PC-3 (cell line): ENCODE results near the gene FLAD1.

Experiments used
- EZH2 ChIP-seq: fragments of 300-600 bp; sonication (generic); IDR thresholded peaks from one replicate; pipeline ENCODE4 v1.6.1; 2017; ENCODE audit warnings: antibody characterized with exemption, mild to moderate bottlenecking, low read length; ENCODE audit not compliant: unreplicated experiment
- EZH2phosphoT487 ChIP-seq: fragments of 300-600 bp; sonication (generic); IDR thresholded peaks from 2 replicates; pipeline ENCODE4 v1.6.1; 2018; ENCODE audit warnings: mild to moderate bottlenecking, antibody characterized with exemption, low read length, borderline replicate concordance
- TF ChIP-seq, protein P1 (sequence below): fragments of 300-600 bp; sonication (generic); conservative IDR thresholded peaks from 2 replicates; pipeline ENCODE4 v1.5.1; 2017; ENCODE audit warnings: antibody characterized with exemption, low read depth, mild to moderate bottlenecking, low read length

GRCh38 chr1:154962795-154963330 lies 20.3 kb upstream of the FLAD1 start:
- TF ChIP-seq, protein P1, sequence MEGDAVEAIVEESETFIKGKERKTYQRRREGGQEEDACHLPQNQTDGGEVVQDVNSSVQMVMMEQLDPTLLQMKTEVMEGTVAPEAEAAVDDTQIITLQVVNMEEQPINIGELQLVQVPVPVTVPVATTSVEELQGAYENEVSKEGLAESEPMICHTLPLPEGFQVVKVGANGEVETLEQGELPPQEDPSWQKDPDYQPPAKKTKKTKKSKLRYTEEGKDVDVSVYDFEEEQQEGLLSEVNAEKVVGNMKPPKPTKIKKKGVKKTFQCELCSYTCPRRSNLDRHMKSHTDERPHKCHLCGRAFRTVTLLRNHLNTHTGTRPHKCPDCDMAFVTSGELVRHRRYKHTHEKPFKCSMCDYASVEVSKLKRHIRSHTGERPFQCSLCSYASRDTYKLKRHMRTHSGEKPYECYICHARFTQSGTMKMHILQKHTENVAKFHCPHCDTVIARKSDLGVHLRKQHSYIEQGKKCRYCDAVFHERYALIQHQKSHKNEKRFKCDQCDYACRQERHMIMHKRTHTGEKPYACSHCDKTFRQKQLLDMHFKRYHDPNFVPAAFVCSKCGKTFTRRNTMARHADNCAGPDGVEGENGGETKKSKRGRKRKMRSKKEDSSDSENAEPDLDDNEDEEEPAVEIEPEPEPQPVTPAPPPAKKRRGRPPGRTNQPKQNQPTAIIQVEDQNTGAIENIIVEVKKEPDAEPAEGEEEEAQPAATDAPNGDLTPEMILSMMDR, result no peak
- TF ChIP-seq EZH2phosphoT487, result no peak
- TF ChIP-seq EZH2, result no peak
